Measurements from ENCODE around the gene NPW. TPM values are rescaled to one million over a fixed set of nuclear protein-coding genes. Genes with fewer than 3 reads are reported as not detected.

NPW gene
- total RNA-seq (not detected), polyA plus RNA-seq (not detected)

GRCh38 chr16:2019518-2019920 lies at the start of gene NPW:
Gene NPW (plus strand): TSS chr16:2019785.
- Mint-ChIP-seq H3K27me3 (peaks cover 17 to 20% of the 10 kb centered on the region in 2 donors), H3K36me3 (no peaks in the 10 kb centered on the region), H3K4me1 (peaks cover 5 to 16% (median 10%) of the 10 kb centered on the region in 4 donors), H3K9me3 (no peaks in the 10 kb centered on the region), H3K27ac (no peak within 1 kb of the TSS), H3K4me3 (peak within 1 kb of the TSS in 2 of 8 donors; percentile 30 to 35)
- Histone ChIP-seq H3K27ac (ENCODE audit: low read depth, low read length) (no peak within 1 kb of the TSS), H3K4me3 (ENCODE audit: low read length in 2 of 2) (no peak within 1 kb of the TSS), H3K36me3 (ENCODE audit: insufficient read depth, low read length) (no peaks in the 10 kb centered on the region), H3K27me3 (ENCODE audit: insufficient read depth, low read length) (peaks cover 12% of the 10 kb centered on the region), H3K9me3 (ENCODE audit: control insufficient read depth in 1 of 2, low read length in 2 of 2) (no peaks in the 10 kb centered on the region), H3K4me1 (ENCODE audit: insufficient read depth, low read length) (peaks cover 14% of the 10 kb centered on the region)
- intact Hi-C loops (cut with micrococcal nuclease): no loop called here
- ChIA-PET POLR2A (ENCODE audit: partially characterized antibody) (interaction anchor here (1.1 kb wide), 1 partner anchor 9 kb away, joined by 5 read pairs; no protein-coding TSS in a partner anchor), CTCF (ENCODE audit: partially characterized antibody) (interaction anchor here (3.8 kb wide), 1 partner anchor 121 kb away, joined by 74 read pairs; no protein-coding TSS in a partner anchor)
- no peak for DNase-seq

- Mint-ChIP-seq H3K36me3 (peaks cover 19 to 33% of the 10 kb centered on the region in 2 donors), H3K4me3 (peak within 1 kb of the TSS; percentile 94 to 99 (median 96)), H3K9me3 (peaks cover 0 to 3% (median 0%) of the 10 kb centered on the region in 8 donors), H3K27me3 (peaks cover 0 to 5% of the 10 kb centered on the region in 2 donors), H3K27ac (peak within 1 kb of the TSS; percentile 89 to 99 (median 97)), H3K4me1 (peaks cover 8 to 22% (median 16%) of the 10 kb centered on the region in 4 donors)
- Histone ChIP-seq H3K27ac (ENCODE audit: low read depth, low read length) (peak within 1 kb of the TSS; percentile 70), H3K27me3 (ENCODE audit: insufficient read depth, low read length) (no peaks in the 10 kb centered on the region), H3K4me3 (ENCODE audit: low read length in 2 of 2) (peak within 1 kb of the TSS; percentile 55 to 73), H3K36me3 (ENCODE audit: insufficient read depth, low read length) (peaks cover 27% of the 10 kb centered on the region), H3K4me1 (ENCODE audit: insufficient read depth, low read length) (peaks cover 27% of the 10 kb centered on the region), H3K9me3 (ENCODE audit: control insufficient read depth in 1 of 2, low read length in 2 of 2) (no peaks in the 10 kb centered on the region)
- DNase-seq: peak; percentile 97 to 98 (median 97)
- CTCF ChIA-PET (ENCODE audit: partially characterized antibody): interaction anchor here (1.3 to 2.6 kb wide), 3 partner anchors 10 to 169 kb away, joined by 5 to 18 read pairs (median 5); partner anchors contain the start of genes NDUFB10 and NOXO1
- intact Hi-C loops (cut with micrococcal nuclease): loop anchor here (1.0 to 5.0 kb wide), 6 partner anchors 8 to 1335 kb away; partner anchors contain the start of genes METTL26, MLST8, NDUFB10 and RNPS1
- POLR2A ChIA-PET (ENCODE audit: partially characterized antibody): interaction anchor here (0.6 to 3.8 kb wide), 24 partner anchors 9 to 572 kb away, joined by 3 to 84 read pairs (median 6); partner anchors contain the start of genes FAHD1, GFER, HAGH and MSRB1
These were observed 47.6 kb upstream of the NPW start, which contains the start of gene TBL3 for GRCh38 chr16:1971796-1972489. Gene TBL3 (plus strand): TSS chr16:1972053. CDS start chr16:1972165, 112 bp downstream.

GRCh38 chr16:1972490-1972877 lies 47.1 kb upstream of the NPW start:
- no peaks in the 10 kb centered on the region for H3K9me3 ChIP-seq (ENCODE audit: control insufficient read depth in 1 of 2, low read length in 2 of 2)
- no peaks in the 10 kb centered on the region for H3K27me3 ChIP-seq (ENCODE audit: insufficient read depth, low read length)
- Mint-ChIP-seq H3K27ac (peak overlapping the region in 5 of 7 donors; percentile 12 to 99 (median 89)), H3K36me3 (peaks cover 21 to 33% of the 10 kb centered on the region in 2 donors), H3K4me3 (peak overlapping the region; percentile 94 to 99 (median 96)), H3K27me3 (peaks cover 0 to 5% of the 10 kb centered on the region in 2 donors), H3K4me1 (peaks cover 8 to 22% (median 16%) of the 10 kb centered on the region in 4 donors), H3K9me3 (peaks cover 0 to 3% (median 0%) of the 10 kb centered on the region in 8 donors)
- peak overlapping the region; percentile 70 for H3K27ac ChIP-seq (ENCODE audit: low read depth, low read length)
- ChIA-PET POLR2A (ENCODE audit: partially characterized antibody) (interaction anchor here (0.8 to 3.8 kb wide), 17 partner anchors 9 to 242 kb away, joined by 4 to 84 read pairs (median 7); partner anchors contain the start of genes FAHD1, GFER, HAGH and MSRB1), CTCF (ENCODE audit: partially characterized antibody) (interaction anchor here (1.3 to 2.6 kb wide), 2 partner anchors 9 to 12 kb away, joined by 5 to 18 read pairs; partner anchors contain the start of genes NDUFB10 and NOXO1)
- H3K4me1 ChIP-seq (ENCODE audit: insufficient read depth, low read length): peaks cover 27% of the 10 kb centered on the region
- intact Hi-C loops (cut with micrococcal nuclease): loop anchor here (1.0 to 5.0 kb wide), 4 partner anchors 8 to 1335 kb away; partner anchors contain the start of genes METTL26, MLST8 and RPS2
- peak overlapping the region; percentile 29 to 73 for H3K4me3 ChIP-seq (ENCODE audit: low read length in 2 of 2)
- DNase-seq: peak in 1 of 5 donors; percentile 61
- H3K36me3 ChIP-seq (ENCODE audit: insufficient read depth, low read length): peaks cover 30% of the 10 kb centered on the region

- peak in 1 of 5 donors; percentile 37 for DNase-seq
- Histone ChIP-seq H3K36me3 (ENCODE audit: insufficient read depth, low read length) (peaks cover 32% of the 10 kb centered on the region), H3K27ac (ENCODE audit: low read depth, low read length) (no peak overlapping the region), H3K27me3 (ENCODE audit: insufficient read depth, low read length) (no peaks in the 10 kb centered on the region), H3K4me3 (ENCODE audit: low read length in 2 of 2) (no peak overlapping the region), H3K9me3 (ENCODE audit: control insufficient read depth in 1 of 2, low read length in 2 of 2) (no peaks in the 10 kb centered on the region), H3K4me1 (ENCODE audit: insufficient read depth, low read length) (peaks cover 27% of the 10 kb centered on the region)
- peaks cover 27 to 33% of the 10 kb centered on the region in 2 donors for H3K36me3 Mint-ChIP-seq
- intact Hi-C loops (cut with micrococcal nuclease): loop anchor here (2.0 to 5.0 kb wide), 3 partner anchors 17 to 1336 kb away; partner anchors contain the start of genes METTL26 and MLST8
- H3K4me3 Mint-ChIP-seq: peak overlapping the region in 2 of 8 donors; percentile 12 to 13
- peaks cover 8 to 22% (median 16%) of the 10 kb centered on the region in 4 donors for H3K4me1 Mint-ChIP-seq
- POLR2A ChIA-PET (ENCODE audit: partially characterized antibody): interaction anchor here (1.3 to 1.5 kb wide), 2 partner anchors 9 to 30 kb away, joined by 4 to 8 read pairs; partner anchors contain the start of genes MSRB1 and RPS2
- CTCF ChIA-PET (ENCODE audit: partially characterized antibody): no interaction called here
- peaks cover 0 to 5% of the 10 kb centered on the region in 2 donors for H3K27me3 Mint-ChIP-seq
- peak overlapping the region in 1 of 7 donors; percentile 76 for H3K27ac Mint-ChIP-seq
- peaks cover 0 to 3% (median 0%) of the 10 kb centered on the region in 8 donors for H3K9me3 Mint-ChIP-seq
These were observed 46.0 kb upstream of the NPW start for GRCh38 chr16:1973461-1974156.

- POLR2A ChIA-PET (ENCODE audit: partially characterized antibody): interaction anchor here (1.0 to 4.7 kb wide), 4 partner anchors 9 to 31 kb away, joined by 3 to 40 read pairs (median 6); partner anchors contain the start of genes MSRB1 and RPS2
- intact Hi-C loops (cut with micrococcal nuclease): loop anchor here (5.0 kb wide), 2 partner anchors 233 to 1337 kb away; partner anchors contain the start of genes METTL26 and MLST8
These were observed 45.2 kb upstream of the NPW start for GRCh38 chr16:1974157-1975070.

More at GRCh38 chr16:1974157-1975070, 45.2 kb upstream of the NPW start:
- peaks cover 27 to 33% of the 10 kb centered on the region in 2 donors for H3K36me3 Mint-ChIP-seq
- peak overlapping the region in 2 of 7 donors; percentile 35 to 76 for H3K27ac Mint-ChIP-seq
- H3K9me3 Mint-ChIP-seq: peaks cover 0 to 3% (median 0%) of the 10 kb centered on the region in 8 donors
- peaks cover 32% of the 10 kb centered on the region for H3K36me3 ChIP-seq (ENCODE audit: insufficient read depth, low read length)
- CTCF ChIA-PET (ENCODE audit: partially characterized antibody): no interaction called here
- H3K4me1 Mint-ChIP-seq: peaks cover 8 to 22% (median 16%) of the 10 kb centered on the region in 4 donors
- no peak overlapping the region for H3K27ac ChIP-seq (ENCODE audit: low read depth, low read length)
- no peaks in the 10 kb centered on the region for H3K27me3 ChIP-seq (ENCODE audit: insufficient read depth, low read length)
- no peak overlapping the region for H3K4me3 ChIP-seq (ENCODE audit: low read length in 2 of 2)
- peaks cover 27% of the 10 kb centered on the region for H3K4me1 ChIP-seq (ENCODE audit: insufficient read depth, low read length)
- H3K4me3 Mint-ChIP-seq: peak overlapping the region in 4 of 8 donors; percentile 12 to 31 (median 30)
- DNase-seq: peak in 1 of 5 donors; percentile 36
- peaks cover 0 to 5% of the 10 kb centered on the region in 2 donors for H3K27me3 Mint-ChIP-seq
- no peaks in the 10 kb centered on the region for H3K9me3 ChIP-seq (ENCODE audit: control insufficient read depth in 1 of 2, low read length in 2 of 2)
